K562 (cell line): ENCODE measurements around the gene ZBTB49. TPM values are rescaled to one million over a fixed set of nuclear protein-coding genes. Genes with fewer than 3 reads are reported as not detected.

Experiments used
- ATAC-seq: fragments of 200-7000 bp; cut with Tn5 transposase; 3 replicates; pipeline ENCODE4 v1.9.1; 2020; ENCODE audit warnings: moderate library complexity
- BruUV-seq: library from RNA; stranded (reverse); fragments of 400-500 nt; replicated peaks from 2 replicates; lab custom pipeline; 2021; lab: Mats Ljungman, UMichigan
- CTCF ChIA-PET: fragments of 300-600 bp; formaldehyde crosslinking; extraction: SDS; loops from one replicate; lab custom pipeline; 2021; ENCODE audit warnings: low intra/inter-chr PET ratio; lab: Yijun Ruan, JAX
- POLR2A ChIA-PET: fragments of 300-600, 350-650 bp; sonication (Branson Sonifier 250); formaldehyde crosslinking; extraction: SDS; loops from one replicate; lab custom pipeline; 2021; ENCODE audit warnings: antibody characterized with exemption, inconsistent platforms; lab: Yijun Ruan, JAX
- DNase-seq, 4 experiments: peaks; one replicate each; pipeline versions ENCODE4 v3.0.0 to v3.0.0-alpha.2; 2011 to 2018; ENCODE audit warnings: low spot score in 3 of 4, mixed read lengths in 3 of 4; ENCODE audit errors: extremely low read depth in 1 of 4
- FAIRE-seq: peaks from 2 replicates; lab custom pipeline; 2011; peaks lifted over from hg19 to GRCh38; lab: Jason Lieb, UNC
- H2AFZ ChIP-seq: 2 replicates; pipeline ENCODE4 v1.6.0; 2011; ENCODE audit warnings: low read depth, low read length, control low read depth, inconsistent platforms
- H3K27ac ChIP-seq: fragments of 200-600 bp; 3 replicates; pipeline ENCODE4 v1.8.0; 2011; ENCODE audit warnings: low read depth, mild to moderate bottlenecking, control low read depth, inconsistent platforms, low read length, moderate library complexity, mixed read lengths; ENCODE audit errors: extremely low read depth
- H3K27me3 ChIP-seq, 2 experiments: fragments of 300-600 bp in 1 of 2; 2 replicates in 1 of 2; 3 replicates in 1 of 2; pipeline versions ENCODE4 v1.6.0 to v1.8.0; 2011; ENCODE audit warnings: inconsistent platforms in 2 of 2, low read length in 2 of 2, mild to moderate bottlenecking in 1 of 2, mixed read lengths in 1 of 2, moderate library complexity in 1 of 2; ENCODE audit not compliant: control insufficient read depth in 2 of 2, insufficient read depth in 2 of 2
- H3K36me3 ChIP-seq: fragments of 300-600 bp; 3 replicates; pipeline ENCODE4 v1.8.0; 2011; ENCODE audit warnings: mild to moderate bottlenecking, low read length, inconsistent platforms; ENCODE audit not compliant: control insufficient read depth, insufficient read depth
- H3K4me1 ChIP-seq, 2 experiments: fragments of 200-600 bp in 1 of 2; replicated peaks in 1 of 2; 2 replicates in 1 of 2; 3 replicates in 1 of 2; pipeline versions ENCODE4 v1.5.1 to v1.8.0; 2011; ENCODE audit warnings: inconsistent platforms in 2 of 2, low read length in 2 of 2, mild to moderate bottlenecking in 1 of 2, mixed read lengths in 1 of 2, moderate library complexity in 1 of 2; ENCODE audit not compliant: control insufficient read depth in 2 of 2, insufficient read depth in 2 of 2
- H3K4me2 ChIP-seq: 2 replicates; pipeline ENCODE4 v1.6.1; 2011; ENCODE audit warnings: low read length, control low read depth, inconsistent platforms, mixed read lengths; ENCODE audit not compliant: insufficient read depth
- H3K4me3 ChIP-seq: fragments of 200-600 bp; sonication (generic), shearing (Covaris generic); 2 replicates; pipeline ENCODE4 v1.5.1; 2016; ENCODE audit warnings: control low read depth, inconsistent platforms
- H3K79me2 ChIP-seq: fragments of 200-600 bp; 3 replicates; pipeline ENCODE4 v1.8.0; 2011; ENCODE audit warnings: low read length, inconsistent platforms; ENCODE audit not compliant: control insufficient read depth, insufficient read depth
- H3K9ac ChIP-seq, 2 experiments: 2 replicates each; pipeline versions ENCODE4 v1.6.0 to v1.6.1; 2011; ENCODE audit warnings: low read depth in 2 of 2, low read length in 2 of 2, control low read depth in 1 of 2, inconsistent platforms in 1 of 2, mild to moderate bottlenecking in 1 of 2, mixed read lengths in 1 of 2; ENCODE audit not compliant: insufficient read depth in 1 of 2
- H3K9me1 ChIP-seq: one replicate; pipeline ENCODE4 v1.6.0; 2011; ENCODE audit warnings: inconsistent platforms, mild to moderate bottlenecking, low read length, moderate library complexity; ENCODE audit not compliant: control insufficient read depth, insufficient read depth
- H3K9me3 ChIP-seq: replicated peaks from 2 replicates; pipeline ENCODE4 v1.5.1; 2011; ENCODE audit warnings: low read depth, low read length, inconsistent platforms; ENCODE audit not compliant: control insufficient read depth, insufficient read depth
- H4K20me1 ChIP-seq: replicated peaks from 2 replicates; pipeline ENCODE4 v1.6.1; 2011; ENCODE audit warnings: low read length, inconsistent platforms, mixed read lengths; ENCODE audit not compliant: control insufficient read depth, insufficient read depth
- ARNT ChIP-seq, 2 experiments: fragments of 450-650 bp; IDR thresholded peaks; 2 replicates each; pipeline ENCODE4 v1.6.1; 2016; ENCODE audit warnings: mild to moderate bottlenecking in 1 of 2
- BRD4 ChIP-seq: fragments of 200-600 bp; sonication (generic); IDR thresholded peaks from 2 replicates; pipeline ENCODE4 v1.6.1; 2017; ENCODE audit warnings: inconsistent platforms
- CREB3L1 ChIP-seq: fragments of 450-650 bp; IDR thresholded peaks from 2 replicates; pipeline ENCODE4 v1.6.1; 2014; ENCODE audit warnings: low read depth, mild to moderate bottlenecking, moderate library complexity, borderline replicate concordance
- FOXA1 ChIP-seq: fragments of 450-650 bp; IDR thresholded peaks from 2 replicates; pipeline ENCODE4 v1.6.1; 2016; ENCODE audit warnings: mild to moderate bottlenecking, borderline replicate concordance
- HCFC1 ChIP-seq: IDR thresholded peaks from 2 replicates; pipeline ENCODE4 v1.6.1; 2012; ENCODE audit warnings: low read depth, low read length, improper control_type of control experiment
- HMGN3 ChIP-seq: IDR thresholded peaks from 2 replicates; pipeline ENCODE4 v1.6.1; 2011; ENCODE audit warnings: borderline replicate concordance, low read depth, mild to moderate bottlenecking, mixed read lengths, low read length; ENCODE audit not compliant: insufficient read length; ENCODE audit errors: extremely low read depth
- KDM5B ChIP-seq: fragments of 200-600 bp; sonication (generic); IDR thresholded peaks from 2 replicates; pipeline ENCODE4 v1.6.1; 2012; ENCODE audit warnings: low read depth, mild to moderate bottlenecking, moderate library complexity, low read length, control low read depth, inconsistent platforms; ENCODE audit not compliant: insufficient replicate concordance
- KLF6 ChIP-seq: fragments of 250-450 bp; sonication (Bioruptor Pico); IDR thresholded peaks from 2 replicates; pipeline ENCODE4 v1.4.0; 2020; ENCODE audit warnings: mild to moderate bottlenecking, moderate library complexity, borderline replicate concordance
- MTF1 ChIP-seq: fragments of 250-450 bp; sonication (Bioruptor Pico); IDR thresholded peaks from 2 replicates; pipeline ENCODE4 v1.9.0; 2021; ENCODE audit warnings: moderate library complexity, mild to moderate bottlenecking, inconsistent platforms, borderline replicate concordance
- PBX2 ChIP-seq, 2 experiments: IDR thresholded peaks in 1 of 2; conservative IDR thresholded peaks in 1 of 2; 2 replicates each; pipeline ENCODE4 v1.6.1; 2016; ENCODE audit warnings: low read depth in 2 of 2, mild to moderate bottlenecking in 1 of 2, missing compliant biosample characterization in 1 of 2, missing genetic modification characterization in 1 of 2, moderate library complexity in 1 of 2
- UBTF ChIP-seq, 2 experiments: IDR thresholded peaks; 2 replicates each; pipeline ENCODE4 v1.6.1; 2012; ENCODE audit warnings: improper control_type of control experiment in 2 of 2, low read depth in 2 of 2, low read length in 2 of 2, borderline replicate concordance in 1 of 2
- XRCC3 ChIP-seq: fragments of 450-650 bp; IDR thresholded peaks from 2 replicates; pipeline ENCODE4 v1.6.1; 2017; ENCODE audit warnings: mild to moderate bottlenecking, moderate library complexity
- ZBTB1 ChIP-seq: sonication (generic); formaldehyde crosslinking; IDR thresholded peaks from 2 replicates; pipeline ENCODE4 v1.8.1; 2023; ENCODE audit warnings: missing genetic modification reagents, low read depth, mild to moderate bottlenecking, borderline replicate concordance
- ZNF217 ChIP-seq: sonication (generic); formaldehyde crosslinking; IDR thresholded peaks from 2 replicates; pipeline ENCODE4 v1.8.0; 2022; ENCODE audit warnings: mild to moderate bottlenecking, missing genetic modification reagents
- ZNF408 ChIP-seq: fragments of 250-450 bp; sonication (Bioruptor Pico); IDR thresholded peaks from 2 replicates; pipeline ENCODE4 v1.4.0; 2020; ENCODE audit warnings: low read depth, mild to moderate bottlenecking, moderate library complexity
- ZNF77 ChIP-seq: fragments of 250-450 bp; sonication (Bioruptor Pico); IDR thresholded peaks from 2 replicates; pipeline ENCODE4 v1.5.0; 2020
- ZNF79 ChIP-seq: fragments of 250-450 bp; sonication (Bioruptor Pico); IDR thresholded peaks from 2 replicates; pipeline ENCODE4 v1.4.0; 2020; ENCODE audit warnings: low read depth, mild to moderate bottlenecking, moderate library complexity
- WGBS: fragments of 100-300 bp; shearing (Covaris generic); methylation state at CpG from one replicate; pipeline ENCODE4 v1.1.6; 2016; ENCODE audit warnings: low coverage, mixed read lengths; ENCODE audit not compliant: insufficient coverage; ENCODE audit errors: missing lambda C conversion rate; 5-methylcytosine and 5-hydroxymethylcytosine counted together
- in situ Hi-C: fragments of 300-500 bp; cut with MboI; formaldehyde crosslinking; loops from 4 replicates; pipeline ENCODE4 v1.15.0; 2018; ENCODE audit warnings: inconsistent platforms, mixed read lengths
- intact Hi-C: fragments of 100-400 bp; cut with micrococcal nuclease; formaldehyde crosslinking; loops from 2 replicates; pipeline ENCODE4 v1.14.2; 2022
- polyA plus RNA-seq, 8 experiments: library from polyadenylated mRNA; depleted of rRNA in 4 of 8; stranded (reverse) in 5 of 8; unstranded in 3 of 8; fragments of >200 nt; fragmentation: Nextera tagmentation in 2 of 8; fragmentation: Illumina TruSeq in 1 of 8; extraction: Ambion mirVana in 2 of 8; extraction: Trizol in 1 of 8; gene quantifications; 2 replicates each; pipeline versions ENCODE4 v1.2.1 to v1.2.3, GENCODE V29; 2011 to 2014; ENCODE audit warnings: inconsistent platforms in 1 of 8, missing spikeins in 1 of 8
- total RNA-seq, 7 experiments: library from RNA; depleted of rRNA in 6 of 7; stranded (reverse); fragments of >200 nt in 6 of 7; fragmentation: Illumina TruSeq in 2 of 7; extraction: Trizol in 2 of 7; gene quantifications; 2 replicates each; pipeline versions ENCODE4 v1.2.1 to v1.2.3, GENCODE V29; 2011 to 2021; ENCODE audit warnings: low replicate concordance in 1 of 7

Gene ZBTB49
- total and polyA plus RNA-seq, 9 of the 15 experiments (the other 6 are each of a cell fraction or from before 2014, with no cell fraction given) = 0.49 to 8.0 (median 4.2) TPM

GRCh38 chr4:4349867-4350266 is 59.8 kb downstream of the ZBTB49 start:
- ATAC-seq = no peak
- TF ChIP-seq ZNF408 (CRISPR knock-in tag) (no peak), HMGN3 (no peak), ZNF217 (CRISPR knock-in tag) (no peak), UBTF (IDR thresholded peaks at IDR 0.05; ENCODE audit: borderline replicate concordance in 1 of 2, low read depth in 2 of 2, low read length in 2 of 2) (no peak), ZNF77 (CRISPR knock-in tag) (no peak), XRCC3 (no peak), ARNT (IDR thresholded peaks at IDR 0.05) (no peak), KDM5B (no peak), CREB3L1 (no peak), MTF1 (CRISPR knock-in tag) (no peak), ZBTB1 (CRISPR knock-in tag) (no peak), FOXA1 (no peak), KLF6 (CRISPR knock-in tag) (no peak), ZNF79 (CRISPR knock-in tag) (no peak), BRD4 (no peak), PBX2 (CRISPR knock-in tag; IDR thresholded peaks at IDR 0.05; ENCODE audit: low read depth) (no peak), PBX2 (tag; conservative IDR thresholded peaks at IDR 0.05; ENCODE audit: low read depth) (no peak), HCFC1 (no peak)

More at GRCh38 chr4:4349867-4350266, 59.8 kb downstream of the ZBTB49 start:
- no peak overlapping the region for H3K4me2 ChIP-seq
- ChIA-PET POLR2A (no interaction called here), CTCF (no interaction called here)
- WGBS = 13% methylated on average over 3 of the region's 3 CpGs
- no peaks in the 10 kb centered on the region for H3K79me2 ChIP-seq
- no peaks in the 10 kb centered on the region for H3K9me1 ChIP-seq
- no peak overlapping the region for H2AFZ ChIP-seq
- FAIRE-seq (no peak), DNase-seq (no peak)
- H3K9ac ChIP-seq = no peak overlapping the region
- no peaks in the 10 kb centered on the region for H3K4me1 ChIP-seq
- no peaks in the 10 kb centered on the region for H4K20me1 ChIP-seq
- H3K27ac ChIP-seq = no peak overlapping the region
- intact Hi-C loops (no loop called here), in situ Hi-C loops (no loop called here)
- no peaks in the 10 kb centered on the region for H3K9me3 ChIP-seq
- no peaks in the 10 kb centered on the region for H3K36me3 ChIP-seq
- H3K4me3 ChIP-seq = no peak overlapping the region
- no TSS peak for BruUV-seq
- H3K27me3 ChIP-seq = peaks cover 27 to 38% of the 10 kb centered on the region in 2 experiments
